Dendritic cell treated with granulocyte-macrophage colony-stimulating factor and Interleukin-4, amounts not matched to agents 40 ng/mL and 50 ng/mL, for 4 days (primary cell): ENCODE data around the gene SMIM12.
A peak's percentile ranks its signal among the peaks of the same experiment; 100 is the strongest.

ENCODE experiments used
- H3K27ac Mint-ChIP-seq: one replicate; pipeline ENCODE4 v1.8.0; 2022; ENCODE audit warnings: mild to moderate bottlenecking, mixed read lengths
- H3K27me3 Mint-ChIP-seq: one replicate; pipeline ENCODE4 v1.8.0; 2022; ENCODE audit warnings: mild to moderate bottlenecking, mixed read lengths
- H3K36me3 Mint-ChIP-seq: one replicate; pipeline ENCODE4 v1.8.0; 2022; ENCODE audit warnings: low read depth, mixed read lengths
- H3K4me1 Mint-ChIP-seq: one replicate; pipeline ENCODE4 v1.8.0; 2022; ENCODE audit warnings: low read depth, mixed read lengths
- H3K4me3 Mint-ChIP-seq: one replicate; pipeline ENCODE4 v1.8.0; 2022; ENCODE audit warnings: mild to moderate bottlenecking, moderate library complexity, mixed read lengths
- H3K9me3 Mint-ChIP-seq: one replicate; pipeline ENCODE4 v1.8.0; 2022; ENCODE audit warnings: mixed read lengths
- intact Hi-C: fragments of 100-400 bp; cut with micrococcal nuclease; formaldehyde crosslinking; loops from one replicate; pipeline ENCODE4 v1.15.0; 2022

SMIM12 gene

DNA sequence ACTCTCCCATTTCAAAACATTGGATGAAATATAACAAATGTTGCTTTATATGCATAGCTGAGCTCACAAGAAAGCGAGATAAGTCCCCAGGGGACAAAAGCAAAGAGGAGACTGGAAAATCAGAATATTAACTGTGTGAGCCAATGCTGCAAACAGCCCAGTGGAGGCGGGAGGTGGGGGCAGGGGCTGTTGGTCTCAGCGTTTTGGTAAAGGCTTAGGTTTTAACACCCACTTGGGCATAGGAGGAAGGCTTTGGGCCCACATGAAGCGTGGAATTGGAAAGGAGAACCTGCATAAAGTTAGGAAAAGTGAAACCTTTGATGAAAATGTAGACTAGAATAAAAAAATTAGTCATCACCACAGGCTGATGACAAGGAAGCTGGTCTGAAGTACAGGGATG is 30.2 kb upstream of the SMIM12 start:
- Mint-ChIP-seq H3K27me3 (peaks cover 59% of the 10 kb centered on the region), H3K36me3 (no peaks in the 10 kb centered on the region), H3K4me1 (peaks cover 14% of the 10 kb centered on the region), H3K9me3 (peaks cover 12% of the 10 kb centered on the region), H3K27ac (no peak overlapping the region), H3K4me3 (no peak overlapping the region)
- intact Hi-C loops: no loop called here

DNA sequence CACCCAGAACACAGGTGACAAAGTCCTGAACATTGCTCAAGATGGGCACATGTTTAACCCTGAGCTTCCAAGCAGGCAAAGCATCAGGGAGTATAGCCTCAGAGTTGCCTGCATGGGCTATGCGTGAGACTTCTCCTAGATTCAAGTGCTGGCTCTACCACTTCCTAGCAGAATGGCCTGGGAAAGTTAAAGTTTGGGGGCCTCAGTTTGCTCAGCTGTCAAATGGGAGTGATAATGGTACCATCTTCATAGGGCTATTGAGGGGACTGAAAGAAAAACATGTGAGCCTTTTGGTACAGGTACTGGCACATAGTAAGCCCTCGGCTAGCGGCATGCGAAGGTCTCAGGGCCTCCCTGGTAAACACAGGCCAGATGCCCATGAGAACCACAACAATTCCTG is 28.0 kb upstream of the SMIM12 start:
- no peak overlapping the region for H3K27ac Mint-ChIP-seq
- H3K9me3 Mint-ChIP-seq: peaks cover 11% of the 10 kb centered on the region
- no peaks in the 10 kb centered on the region for H3K36me3 Mint-ChIP-seq
- peaks cover 14% of the 10 kb centered on the region for H3K4me1 Mint-ChIP-seq
- intact Hi-C loops: no loop called here
- peaks cover 77% of the 10 kb centered on the region for H3K27me3 Mint-ChIP-seq
- no peak overlapping the region for H3K4me3 Mint-ChIP-seq

DNA sequence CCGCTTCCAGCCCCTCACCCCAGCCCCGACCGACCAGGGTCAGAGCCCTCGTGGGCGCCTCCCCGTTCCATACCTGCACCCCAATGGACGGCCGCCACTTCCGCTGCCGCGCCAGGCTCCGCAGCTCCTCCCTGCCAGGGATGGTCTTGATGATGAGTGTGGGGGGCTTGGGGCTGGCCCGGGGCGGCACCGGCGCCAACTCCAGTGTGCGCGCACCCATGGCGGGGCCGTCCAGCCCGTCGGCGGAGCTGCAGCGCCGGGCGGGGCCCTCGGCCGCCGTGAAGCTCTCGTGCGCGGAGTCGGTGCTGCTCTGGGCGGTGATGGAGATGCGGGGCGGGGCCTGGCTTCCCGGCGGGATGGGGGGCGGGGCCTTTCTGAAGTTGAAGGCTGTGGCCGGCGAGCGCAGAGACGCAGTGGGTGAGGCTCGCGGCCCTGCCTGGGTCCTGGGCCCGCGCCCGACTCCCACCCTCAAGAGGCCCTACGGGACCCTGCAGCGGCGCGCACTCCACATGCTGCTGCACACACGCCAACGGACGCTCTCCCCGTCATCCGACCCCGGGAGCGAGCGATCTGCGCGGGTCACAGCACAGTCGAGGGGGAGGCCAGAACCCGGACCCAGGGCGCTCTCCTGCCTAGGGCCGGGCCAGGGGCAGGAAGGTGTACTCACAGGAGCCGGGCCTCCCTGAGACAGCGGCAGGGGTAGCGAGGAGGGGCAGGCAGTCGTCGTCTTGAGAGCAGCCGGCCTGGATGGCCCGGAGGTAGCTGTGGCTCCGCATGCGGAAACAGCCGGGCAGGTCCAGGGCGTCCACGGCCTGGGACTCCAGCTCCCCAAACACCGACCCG is 26.1 kb upstream of the SMIM12 start:
- peak overlapping the region; percentile 60 for H3K4me3 Mint-ChIP-seq
- peaks cover 82% of the 10 kb centered on the region for H3K27me3 Mint-ChIP-seq
- H3K36me3 Mint-ChIP-seq: no peaks in the 10 kb centered on the region
- intact Hi-C loops: no loop called here
- H3K4me1 Mint-ChIP-seq: peaks cover 14% of the 10 kb centered on the region
- H3K27ac Mint-ChIP-seq: no peak overlapping the region
- no peaks in the 10 kb centered on the region for H3K9me3 Mint-ChIP-seq

DNA sequence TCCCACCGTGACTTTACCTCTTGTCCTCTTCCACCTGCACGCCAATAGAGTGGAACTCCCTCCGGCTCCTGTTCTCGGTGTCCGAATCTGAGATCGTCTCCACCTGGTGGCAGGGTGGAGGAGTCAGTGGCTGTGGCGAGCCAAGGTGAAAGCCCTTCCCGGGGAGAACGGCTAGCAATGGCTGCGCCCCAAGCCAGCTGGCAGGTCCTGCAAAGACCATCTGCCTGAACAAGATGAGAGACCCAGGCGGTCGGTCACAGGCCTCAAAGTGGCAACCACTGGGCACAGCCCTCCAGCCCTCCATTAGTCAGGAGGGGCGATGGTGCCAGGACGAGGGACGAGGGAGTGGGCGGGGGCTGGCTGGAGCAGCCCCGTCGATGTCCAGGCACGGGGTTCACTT is 25.4 kb upstream of the SMIM12 start:
- Mint-ChIP-seq H3K27me3 (peaks cover 82% of the 10 kb centered on the region), H3K36me3 (no peaks in the 10 kb centered on the region), H3K4me3 (peak overlapping the region; percentile 14), H3K9me3 (no peaks in the 10 kb centered on the region), H3K27ac (no peak overlapping the region), H3K4me1 (peaks cover 14% of the 10 kb centered on the region)
- intact Hi-C loops: no loop called here

DNA sequence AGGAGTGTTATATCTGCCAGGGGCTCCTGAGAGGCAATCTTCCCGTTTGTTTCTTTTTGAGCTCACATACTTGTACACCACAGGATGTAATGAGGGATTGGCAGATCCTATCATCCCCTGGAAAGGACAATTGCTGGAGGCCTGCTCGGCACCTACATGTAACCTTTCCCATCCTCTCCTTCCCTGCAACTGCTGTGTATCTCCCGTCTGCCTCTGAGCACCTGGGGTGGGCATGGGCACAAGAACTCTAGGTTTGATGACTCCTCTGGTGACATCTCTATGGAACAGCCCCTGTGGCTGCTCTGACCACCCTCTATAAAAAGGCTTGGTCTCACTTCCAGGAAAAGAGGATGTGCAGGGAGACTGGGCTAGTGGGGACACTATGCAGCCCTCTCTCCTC is 25.0 kb upstream of the SMIM12 start:
- Mint-ChIP-seq H3K9me3 (no peaks in the 10 kb centered on the region), H3K36me3 (no peaks in the 10 kb centered on the region), H3K4me3 (no peak overlapping the region), H3K4me1 (peaks cover 14% of the 10 kb centered on the region), H3K27me3 (peaks cover 78% of the 10 kb centered on the region), H3K27ac (no peak overlapping the region)
- intact Hi-C loops: no loop called here

DNA sequence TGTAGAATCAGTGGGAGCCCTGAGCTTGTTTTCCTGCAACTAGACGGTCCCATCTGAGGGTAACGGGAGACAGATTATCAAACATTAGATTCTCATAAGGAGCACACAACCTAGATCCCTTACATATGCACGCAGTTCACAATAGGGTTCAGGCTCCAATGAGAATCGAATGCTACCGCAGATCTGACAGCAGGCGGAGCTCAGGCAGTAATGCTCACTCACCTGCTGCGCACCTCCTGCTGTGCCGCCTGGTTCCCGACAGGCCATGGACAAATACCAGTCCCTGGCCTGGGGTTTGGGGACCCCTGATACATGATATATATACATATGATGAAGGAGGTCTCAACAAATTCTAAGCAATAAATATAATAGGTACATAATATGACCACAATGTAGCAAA is 19.7 kb upstream of the SMIM12 start:
- Mint-ChIP-seq H3K4me1 (no peaks in the 10 kb centered on the region), H3K4me3 (no peak overlapping the region), H3K27me3 (peaks cover 61% of the 10 kb centered on the region), H3K36me3 (no peaks in the 10 kb centered on the region), H3K27ac (no peak overlapping the region), H3K9me3 (no peaks in the 10 kb centered on the region)
- intact Hi-C loops: no loop called here

DNA sequence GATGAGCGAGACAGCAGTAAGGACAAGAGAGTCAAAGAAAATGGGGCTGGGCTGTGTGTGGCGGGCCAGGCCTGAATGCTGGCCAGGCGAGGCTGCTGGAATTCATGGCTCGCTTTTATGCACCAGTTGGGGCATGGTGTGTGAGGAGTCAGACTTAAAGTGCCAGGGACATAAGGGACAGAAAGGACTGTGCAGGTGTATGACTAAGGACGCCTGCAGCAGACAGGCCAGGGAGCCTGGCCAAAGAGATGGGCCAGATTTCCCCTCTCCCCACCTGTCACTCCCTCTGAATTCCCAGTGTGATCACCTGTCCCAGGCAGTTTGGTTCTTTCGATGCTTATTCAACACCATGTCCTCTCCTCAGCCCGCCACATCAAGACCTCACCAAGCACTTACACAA is 16.9 kb upstream of the SMIM12 start:
- Mint-ChIP-seq H3K4me3 (no peak overlapping the region), H3K36me3 (no peaks in the 10 kb centered on the region), H3K9me3 (no peaks in the 10 kb centered on the region), H3K4me1 (no peaks in the 10 kb centered on the region), H3K27me3 (peaks cover 60% of the 10 kb centered on the region), H3K27ac (no peak overlapping the region)
- intact Hi-C loops: no loop called here

DNA sequence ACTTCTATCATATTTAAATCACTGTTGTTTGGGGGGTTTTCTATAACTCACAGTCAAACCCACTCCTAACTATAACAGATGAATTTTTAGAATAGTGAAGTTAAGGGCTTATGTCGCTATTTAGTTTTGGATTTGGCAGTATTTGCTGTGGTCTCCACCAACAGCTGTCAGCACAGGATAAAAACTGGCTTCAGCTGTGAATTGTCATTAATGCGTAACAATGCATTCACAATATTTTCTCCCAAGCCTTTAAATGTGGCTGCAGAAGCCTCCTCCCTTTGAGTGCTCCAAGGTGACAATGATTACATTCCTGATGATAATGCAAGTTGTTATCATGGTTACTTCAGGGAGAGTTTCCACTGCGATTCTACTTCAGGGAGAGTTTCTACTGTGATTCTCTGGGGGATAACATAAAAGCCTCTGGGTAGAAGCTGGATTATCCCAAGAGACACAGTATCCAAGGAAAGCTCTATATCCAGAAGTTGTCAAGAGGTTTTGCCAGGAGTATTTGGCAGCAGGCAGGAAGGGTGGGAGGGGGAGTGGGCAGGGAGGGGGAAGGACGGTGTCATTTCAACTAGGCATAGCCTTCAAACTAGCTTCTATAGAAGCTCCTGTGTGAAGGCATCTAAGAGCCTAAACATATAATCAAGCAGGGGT is 14.9 kb upstream of the SMIM12 start:
- intact Hi-C loops: no loop called here
- Mint-ChIP-seq H3K27ac (no peak overlapping the region), H3K4me3 (no peak overlapping the region), H3K36me3 (no peaks in the 10 kb centered on the region), H3K9me3 (no peaks in the 10 kb centered on the region), H3K4me1 (no peaks in the 10 kb centered on the region), H3K27me3 (peaks cover 59% of the 10 kb centered on the region)

DNA sequence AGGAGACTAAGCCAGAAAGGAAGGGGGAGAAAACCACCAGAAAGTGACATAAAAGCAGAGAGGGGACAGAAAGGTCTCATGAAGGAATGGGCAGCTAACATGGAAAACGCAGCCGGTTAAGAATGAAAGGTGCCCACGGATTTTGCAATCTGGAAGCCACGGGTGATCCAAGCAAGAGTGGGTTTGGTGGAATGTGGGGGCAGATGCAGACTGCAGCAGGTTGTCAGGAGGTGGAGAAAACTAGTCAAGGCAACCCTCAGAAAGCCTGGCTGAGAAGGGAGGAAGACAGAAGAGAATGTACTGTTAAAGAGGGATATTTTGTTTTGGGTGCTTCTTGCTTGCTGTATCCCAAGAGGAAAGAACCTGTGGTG is 12.6 kb upstream of the SMIM12 start:
- peaks cover 14% of the 10 kb centered on the region for H3K4me1 Mint-ChIP-seq
- no peak overlapping the region for H3K4me3 Mint-ChIP-seq
- H3K9me3 Mint-ChIP-seq: no peaks in the 10 kb centered on the region
- intact Hi-C loops: no loop called here
- H3K27me3 Mint-ChIP-seq: peaks cover 48% of the 10 kb centered on the region
- no peaks in the 10 kb centered on the region for H3K36me3 Mint-ChIP-seq
- H3K27ac Mint-ChIP-seq: no peak overlapping the region

DNA sequence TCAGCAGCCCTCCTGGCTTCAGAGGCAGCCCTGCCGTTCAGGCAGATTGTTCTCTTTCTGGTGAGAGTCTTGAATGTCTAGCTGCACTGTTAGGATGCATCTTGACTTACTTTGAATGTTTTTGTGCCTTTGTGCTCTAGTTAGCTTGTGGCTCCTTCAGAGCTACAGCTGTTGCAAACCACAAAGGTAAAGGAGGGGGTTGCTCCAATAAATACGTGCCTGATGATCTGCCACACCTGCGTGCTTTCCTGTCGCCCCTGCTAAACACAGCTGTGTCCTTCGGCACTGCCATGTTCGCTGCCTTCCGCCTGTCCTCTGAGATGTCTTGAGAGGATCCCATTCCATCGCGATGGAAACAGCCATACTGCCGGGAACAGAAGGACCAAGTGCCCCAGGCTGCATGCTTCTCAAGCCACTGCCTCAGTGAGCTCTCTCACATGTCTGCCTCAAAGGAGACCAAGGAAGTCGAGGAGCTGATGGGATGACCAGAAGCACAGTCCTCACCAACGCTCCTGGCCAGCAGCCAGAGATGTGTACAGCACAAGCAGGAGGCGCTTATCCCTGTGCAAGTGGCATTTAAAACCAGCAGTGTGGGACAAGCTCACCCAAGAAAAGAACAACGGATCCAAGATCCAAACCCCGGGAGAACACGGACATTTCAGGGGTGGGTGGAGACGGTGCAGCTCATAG is 12.0 kb upstream of the SMIM12 start:
- Mint-ChIP-seq H3K4me1 (peaks cover 19% of the 10 kb centered on the region), H3K9me3 (no peaks in the 10 kb centered on the region), H3K27ac (no peak overlapping the region), H3K36me3 (no peaks in the 10 kb centered on the region), H3K4me3 (no peak overlapping the region), H3K27me3 (peaks cover 43% of the 10 kb centered on the region)
- intact Hi-C loops: no loop called here

DNA sequence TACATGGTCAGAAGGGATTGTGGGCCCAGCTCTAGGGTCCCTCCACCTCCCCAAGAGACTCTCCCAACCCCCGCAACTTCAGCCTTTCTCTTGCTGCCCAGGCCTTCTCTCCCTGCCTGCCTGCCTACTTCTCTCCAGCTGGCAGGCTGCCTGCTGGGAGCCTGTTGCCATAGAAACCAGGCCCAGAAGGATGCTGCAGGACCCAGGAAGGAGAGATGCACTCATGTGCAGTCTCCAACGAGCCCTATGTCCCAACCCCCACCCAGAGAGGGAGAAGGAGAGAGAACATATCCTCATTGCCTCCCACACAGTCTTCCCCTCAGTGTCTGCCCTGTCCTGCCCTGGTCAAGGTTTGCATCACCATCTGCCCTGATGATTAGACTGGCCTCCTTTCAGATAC is 10.8 kb upstream of the SMIM12 start:
- Mint-ChIP-seq H3K4me1 (peaks cover 24% of the 10 kb centered on the region), H3K9me3 (no peaks in the 10 kb centered on the region), H3K36me3 (no peaks in the 10 kb centered on the region), H3K4me3 (no peak overlapping the region), H3K27ac (no peak overlapping the region), H3K27me3 (peaks cover 34% of the 10 kb centered on the region)
- intact Hi-C loops: no loop called here

DNA sequence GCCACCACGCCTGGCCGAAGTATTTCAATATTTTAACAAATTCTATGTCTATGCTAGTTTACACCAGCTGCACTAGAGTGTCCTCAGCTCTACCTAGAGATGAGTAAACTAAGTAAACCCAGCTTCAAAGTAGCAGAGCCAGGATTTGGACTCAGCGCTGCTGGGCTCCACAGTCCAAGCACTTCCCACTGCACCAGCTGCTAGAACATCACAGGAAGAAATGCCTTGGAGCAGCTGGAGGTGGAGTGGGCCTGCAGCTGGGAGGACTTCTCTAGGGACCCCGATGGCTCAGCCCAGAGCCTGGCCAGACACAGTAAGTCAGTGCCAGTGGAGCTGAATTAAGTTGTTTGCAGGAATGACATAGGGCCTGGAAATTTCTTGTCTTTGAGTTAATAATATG is 10.2 kb upstream of the SMIM12 start:
- Mint-ChIP-seq H3K36me3 (no peaks in the 10 kb centered on the region), H3K9me3 (no peaks in the 10 kb centered on the region), H3K27me3 (peaks cover 34% of the 10 kb centered on the region), H3K4me3 (no peak overlapping the region), H3K27ac (no peak overlapping the region), H3K4me1 (peaks cover 30% of the 10 kb centered on the region)
- intact Hi-C loops: no loop called here

DNA sequence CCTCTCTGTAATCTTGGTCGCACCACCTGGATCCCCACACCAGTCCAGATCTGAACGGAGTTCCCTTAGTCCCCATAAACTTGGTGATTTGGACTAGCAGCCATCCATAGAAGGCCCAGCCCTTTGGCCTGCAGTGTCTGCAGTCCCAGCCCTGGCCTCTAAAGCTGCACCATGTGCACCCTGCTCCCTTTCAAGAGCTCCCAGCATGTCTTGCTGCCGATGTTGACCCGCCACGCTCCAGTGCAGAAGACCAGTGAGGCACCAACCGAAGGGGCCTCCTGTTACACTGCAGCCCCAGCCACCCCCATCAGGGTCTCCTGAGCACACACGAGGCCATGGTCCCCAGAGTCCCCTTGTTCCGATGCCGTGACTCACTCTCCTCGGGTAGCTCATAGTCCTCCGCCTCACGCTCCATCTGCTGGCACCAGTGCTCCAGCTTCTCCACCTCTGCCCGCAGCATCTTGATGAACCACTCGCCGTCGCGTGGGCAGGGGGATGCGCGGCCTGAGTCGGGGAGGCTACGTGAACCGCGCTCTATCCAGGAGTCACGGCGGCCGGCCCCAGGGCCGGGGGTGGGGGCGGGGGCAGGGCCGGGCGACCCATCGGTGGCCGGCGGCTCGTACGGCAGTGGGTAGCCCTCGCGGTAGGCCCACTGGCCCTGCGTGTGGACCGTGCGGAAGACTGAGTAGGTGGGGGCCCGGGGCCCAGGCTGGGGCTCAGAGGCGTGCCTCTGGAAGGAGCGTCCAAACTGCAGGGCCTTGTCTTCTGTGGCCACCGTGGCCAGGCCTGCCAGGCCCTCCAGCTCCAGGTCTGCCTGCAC is 8.9 kb upstream of the SMIM12 start:
- Mint-ChIP-seq H3K27ac (peak overlapping the region; percentile 37), H3K9me3 (no peaks in the 10 kb centered on the region), H3K27me3 (peaks cover 36% of the 10 kb centered on the region), H3K4me3 (no peak overlapping the region), H3K36me3 (no peaks in the 10 kb centered on the region), H3K4me1 (peaks cover 33% of the 10 kb centered on the region)
- intact Hi-C loops: no loop called here

DNA sequence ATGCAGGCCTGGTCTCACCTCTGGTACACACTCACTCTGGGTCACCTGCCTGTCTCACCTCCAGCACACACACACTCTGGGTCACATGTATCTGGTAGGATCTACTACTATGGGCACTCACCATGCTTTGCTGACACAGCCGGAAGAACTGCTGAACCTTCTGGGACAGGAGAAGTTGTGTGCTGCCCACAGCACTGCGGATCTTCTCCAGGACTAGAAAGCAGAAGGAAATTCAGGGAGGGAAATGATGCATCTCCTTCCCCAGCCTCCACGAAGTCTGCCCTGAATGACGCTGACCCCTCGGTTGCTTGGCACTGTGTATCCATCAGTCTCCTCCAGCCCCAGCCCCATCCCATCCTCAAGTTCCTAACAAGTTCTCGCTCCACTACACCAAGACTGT is 7.9 kb upstream of the SMIM12 start:
- Mint-ChIP-seq H3K4me1 (peaks cover 33% of the 10 kb centered on the region), H3K27ac (peak overlapping the region; percentile 87), H3K4me3 (peak overlapping the region; percentile 39), H3K36me3 (no peaks in the 10 kb centered on the region), H3K9me3 (no peaks in the 10 kb centered on the region), H3K27me3 (peaks cover 33% of the 10 kb centered on the region)
- intact Hi-C loops: no loop called here
